Panc1 (cell line): ENCODE measurements around the gene CHST9. TPM values are rescaled to one million over a fixed set of nuclear protein-coding genes. Genes with fewer than 3 reads are reported as not detected.
"Not testable (repeated sequence)": the region's sequence is repeated elsewhere in the genome, so short reads cannot be mapped to it uniquely, and the experiment has no call there.

Experiments
- ATAC-seq: fragments of 200-7000 bp; cut with Tn5 transposase; 2 replicates; pipeline ENCODE4 v1.9.1; 2020; ENCODE audit warnings: mild to moderate bottlenecking, moderate library complexity
- BruUV-seq: library from RNA; stranded (reverse); fragments of 400-500 nt; replicated peaks from 2 replicates; lab custom pipeline; 2021; lab: Mats Ljungman, UMichigan
- CTCF ChIA-PET: fragments of 300-600 bp; sonication (Branson Sonifier 250); formaldehyde crosslinking; loops from one replicate; lab custom pipeline; 2022; ENCODE audit warnings: antibody characterized with exemption; lab: Charles Lee
- POLR2A ChIA-PET: fragments of 300-600 bp; sonication (Branson Sonifier 250); formaldehyde crosslinking; loops from one replicate; lab custom pipeline; 2022; ENCODE audit warnings: antibody characterized with exemption; lab: Charles Lee
- DNase-seq: peaks from one replicate; pipeline ENCODE4 v3.0.0-alpha.2; 2010; ENCODE audit warnings: low read depth, low spot score
- H3K27ac ChIP-seq: 2 replicates; pipeline ENCODE4 v1.5.1; 2011; ENCODE audit warnings: mild to moderate bottlenecking, low read length, inconsistent platforms
- H3K27me3 ChIP-seq: fragments of 200-500 bp; sonication (Bioruptor generic); 2 replicates; pipeline ENCODE4 v1.6.0; 2014; ENCODE audit warnings: low read length, inconsistent platforms; ENCODE audit not compliant: control insufficient read depth, insufficient read depth
- H3K36me3 ChIP-seq: fragments of 200-500 bp; sonication (Bioruptor generic); 2 replicates; pipeline ENCODE4 v1.5.1; 2014; ENCODE audit warnings: inconsistent platforms, mild to moderate bottlenecking, low read length, moderate library complexity; ENCODE audit not compliant: control insufficient read depth, insufficient read depth
- H3K4me1 ChIP-seq: 2 replicates; pipeline ENCODE4 v1.5.1; 2011; ENCODE audit warnings: inconsistent platforms, mild to moderate bottlenecking, low read length, moderate library complexity; ENCODE audit not compliant: control insufficient read depth, insufficient read depth
- H3K4me3 ChIP-seq, 2 experiments: 2 replicates each; pipeline ENCODE4 v1.5.1; 2011 to 2012; ENCODE audit warnings: low read depth in 2 of 2, low read length in 2 of 2, mild to moderate bottlenecking in 2 of 2, inconsistent platforms in 1 of 2, moderate library complexity in 1 of 2
- H3K9me3 ChIP-seq: fragments of 200-500 bp; sonication (Bioruptor generic); 2 replicates; pipeline ENCODE4 v1.5.1; 2014; ENCODE audit warnings: low read depth, mild to moderate bottlenecking, inconsistent platforms, low read length, moderate library complexity; ENCODE audit not compliant: control insufficient read depth, insufficient read depth
- CTCF ChIP-seq: fragments of 450-650 bp; IDR thresholded peaks from 2 replicates; pipeline ENCODE4 v1.5.1; 2017; ENCODE audit warnings: mild to moderate bottlenecking
- POLR2AphosphoS5 ChIP-seq: IDR thresholded peaks from 2 replicates; pipeline ENCODE4 v1.6.1; 2012; ENCODE audit warnings: mild to moderate bottlenecking, low read depth, low read length, moderate library complexity
- REST ChIP-seq, 2 experiments: IDR thresholded peaks; 2 replicates each; pipeline ENCODE4 v1.6.1; 2011 to 2012; ENCODE audit warnings: low read depth in 2 of 2, control low read depth in 1 of 2, low read length in 1 of 2, mild to moderate bottlenecking in 1 of 2, moderate library complexity in 1 of 2; ENCODE audit not compliant: insufficient read depth in 1 of 2
- SIN3A ChIP-seq: IDR thresholded peaks from 2 replicates; pipeline ENCODE4 v1.6.1; 2012; ENCODE audit warnings: low read depth, mild to moderate bottlenecking, low read length, moderate library complexity, borderline replicate concordance; ENCODE audit not compliant: insufficient read depth
- TCF7L2 ChIP-seq: IDR thresholded peaks from 2 replicates; pipeline ENCODE4 v1.6.1; 2011; ENCODE audit warnings: mild to moderate bottlenecking, low read depth, low read length, inconsistent platforms
- in situ Hi-C: cut with HindIII; loops from 2 replicates; pipeline ENCODE4 v1.10.0; 2016; ENCODE audit warnings: low sequenced_read_pairs, low pct_unique_long_range_greater_than_20kb
- intact Hi-C: fragments of 100-400 bp; cut with micrococcal nuclease; formaldehyde crosslinking; loops from one replicate; pipeline ENCODE4 v1.10.0; 2022; ENCODE audit not compliant: unreplicated experiment
- total RNA-seq: library from RNA; stranded (reverse); gene quantifications from one replicate; pipeline ENCODE4 v1.2.1, GENCODE V29; 2021; ENCODE audit not compliant: unreplicated experiment

The CHST9 gene
- total RNA-seq, 1 experiment from 2014 or later: 0.05 TPM

DNA sequence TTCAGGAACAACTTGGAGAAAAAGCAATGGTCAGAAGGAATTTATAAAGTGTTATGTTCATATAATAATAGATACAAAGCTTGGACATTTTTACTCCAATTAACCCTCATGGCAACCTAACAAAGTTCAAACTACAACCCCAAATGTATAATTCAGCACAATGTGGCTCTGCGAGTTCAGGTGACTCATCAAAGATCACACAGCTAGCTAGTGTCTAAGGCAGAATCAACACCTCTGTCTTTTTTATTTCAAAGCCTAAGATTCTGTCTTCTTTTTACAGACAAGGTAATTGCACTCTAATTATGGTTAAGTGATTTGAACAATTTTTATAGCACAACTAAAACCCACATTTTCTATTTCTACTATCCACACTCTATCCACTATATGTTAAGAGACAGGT lies 90.5 kb downstream of the CHST9 start:
- Histone ChIP-seq H3K36me3 (no peaks in the 10 kb centered on the region), H3K27me3 (no peaks in the 10 kb centered on the region), H3K4me1 (no peaks in the 10 kb centered on the region), H3K9me3 (no peaks in the 10 kb centered on the region), H3K4me3 (no peak overlapping the region), H3K27ac (no peak overlapping the region)
- intact Hi-C loops (no loop called here), in situ Hi-C loops (no loop called here)
- CTCF ChIA-PET: no interaction called here
- BruUV-seq: no TSS peak
- TF ChIP-seq SIN3A: no peak
- no peak for TF ChIP-seq POLR2AphosphoS5
- no peak for TF ChIP-seq CTCF
- TF ChIP-seq REST (IDR thresholded peaks at IDR 0.05; ENCODE audit: insufficient read depth in 1 of 2, low read depth in 2 of 2, low read length in 1 of 2): no peak
- no peak for TF ChIP-seq TCF7L2
- ATAC-seq (no peak), DNase-seq (no peak)
- POLR2A ChIA-PET: no interaction called here

GRCh38 chr18:27093290-27093689 lies 91.8 kb downstream of the CHST9 start:
- BruUV-seq, in situ Hi-C loops, H3K9me3 ChIP-seq: not testable (repeated sequence)

DNA sequence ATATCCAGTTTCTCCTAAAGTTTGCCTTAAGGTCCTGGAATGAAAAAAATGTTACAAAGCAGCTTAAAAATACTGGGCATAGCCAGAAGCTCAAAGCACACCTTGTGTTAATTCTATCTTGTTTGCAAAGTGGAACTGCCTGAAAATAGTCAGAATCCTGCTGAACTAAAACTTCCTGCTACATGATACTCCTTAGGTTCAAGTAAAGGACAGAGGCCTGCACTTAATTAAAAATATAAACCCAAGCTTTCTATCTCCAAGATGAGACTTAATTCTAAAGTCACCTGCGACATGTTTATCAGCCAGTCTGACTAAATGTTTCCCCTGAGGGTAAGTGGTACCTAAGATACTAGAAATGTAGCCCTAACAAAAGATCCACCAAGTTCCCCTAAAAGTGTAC lies 103.4 kb downstream of the CHST9 start:
- no peaks in the 10 kb centered on the region for H3K36me3 ChIP-seq
- in situ Hi-C loops (no loop called here), intact Hi-C loops (no loop called here)
- no peaks in the 10 kb centered on the region for H3K9me3 ChIP-seq
- H3K27me3 ChIP-seq: no peaks in the 10 kb centered on the region
- DNase-seq (no peak), ATAC-seq (no peak)
- no peaks in the 10 kb centered on the region for H3K4me1 ChIP-seq
- no peak for TF ChIP-seq REST (IDR thresholded peaks at IDR 0.05; ENCODE audit: insufficient read depth in 1 of 2, low read depth in 2 of 2, low read length in 1 of 2)
- TF ChIP-seq TCF7L2: no peak
- no peak for TF ChIP-seq SIN3A
- CTCF ChIA-PET: no interaction called here
- POLR2A ChIA-PET: no interaction called here
- no peak overlapping the region for H3K27ac ChIP-seq
- no TSS peak for BruUV-seq
- no peak overlapping the region for H3K4me3 ChIP-seq

More at GRCh38 chr18:27093290-27093689, 91.8 kb downstream of the CHST9 start:
- H3K4me1 ChIP-seq, CTCF ChIA-PET, POLR2A ChIA-PET, DNase-seq, intact Hi-C loops, ATAC-seq, H3K27me3 ChIP-seq, H3K36me3 ChIP-seq, H3K4me3 ChIP-seq, H3K27ac ChIP-seq: not testable (repeated sequence)
